Measurements from ENCODE around the gene MEIS3. TPM values are rescaled to one million over a fixed set of nuclear protein-coding genes. Genes with fewer than 3 reads are reported as not detected.
"Not testable (repeated sequence)": the region's sequence is repeated elsewhere in the genome, so short reads cannot be mapped to it uniquely, and the experiment has no call there.

MEIS3 gene
- total RNA-seq, 2 experiments from 2014 or later = 0.47 TPM; not detected in 1

GRCh38 chr19:47390533-47391488 lies 28.5 kb downstream of the MEIS3 start:
- Mint-ChIP-seq H3K27ac (no peak overlapping the region), H3K9me3 (no peaks in the 10 kb centered on the region), H3K27me3 (peaks cover 14% of the 10 kb centered on the region), H3K4me1 (ENCODE audit: low read depth) (peaks cover 6% of the 10 kb centered on the region), H3K36me3 (ENCODE audit: low read depth) (no peaks in the 10 kb centered on the region), H3K4me3 (no peak overlapping the region)
- no peaks in the 10 kb centered on the region for H3K36me3 ChIP-seq (ENCODE audit: insufficient read depth, low read length)
- DNase-seq = no peak
- peak; percentile 8 for ATAC-seq (ENCODE audit: poor library complexity)
- H3K9me3 ChIP-seq (ENCODE audit: control insufficient read depth in 1 of 2, insufficient read depth in 1 of 2, low read length in 2 of 2) = no peaks in the 10 kb centered on the region
- no peak overlapping the region for H3K27ac ChIP-seq (ENCODE audit: low read depth in 1 of 2, low read length in 2 of 2)
- CTCF ChIA-PET = interaction anchor here (0.6 to 2.0 kb wide), 15 partner anchors 10 to 307 kb away, joined by 3 to 19 read pairs (median 3); partner anchors contain the start of gene DHX34
- H3K4me1 ChIP-seq (ENCODE audit: insufficient read depth, low read length) = peaks cover 7% of the 10 kb centered on the region
- H3K27me3 ChIP-seq (ENCODE audit: control insufficient read depth in 1 of 2, insufficient read depth in 2 of 2, low read length in 2 of 2) = peaks cover 0 to 2% of the 10 kb centered on the region in 2 experiments
- POLR2A ChIA-PET = interaction anchor here (1.0 to 1.6 kb wide), 2 partner anchors 42 to 95 kb away, joined by 4 read pairs; partner anchors contain the start of gene DHX34
- TF ChIP-seq, protein P1, sequence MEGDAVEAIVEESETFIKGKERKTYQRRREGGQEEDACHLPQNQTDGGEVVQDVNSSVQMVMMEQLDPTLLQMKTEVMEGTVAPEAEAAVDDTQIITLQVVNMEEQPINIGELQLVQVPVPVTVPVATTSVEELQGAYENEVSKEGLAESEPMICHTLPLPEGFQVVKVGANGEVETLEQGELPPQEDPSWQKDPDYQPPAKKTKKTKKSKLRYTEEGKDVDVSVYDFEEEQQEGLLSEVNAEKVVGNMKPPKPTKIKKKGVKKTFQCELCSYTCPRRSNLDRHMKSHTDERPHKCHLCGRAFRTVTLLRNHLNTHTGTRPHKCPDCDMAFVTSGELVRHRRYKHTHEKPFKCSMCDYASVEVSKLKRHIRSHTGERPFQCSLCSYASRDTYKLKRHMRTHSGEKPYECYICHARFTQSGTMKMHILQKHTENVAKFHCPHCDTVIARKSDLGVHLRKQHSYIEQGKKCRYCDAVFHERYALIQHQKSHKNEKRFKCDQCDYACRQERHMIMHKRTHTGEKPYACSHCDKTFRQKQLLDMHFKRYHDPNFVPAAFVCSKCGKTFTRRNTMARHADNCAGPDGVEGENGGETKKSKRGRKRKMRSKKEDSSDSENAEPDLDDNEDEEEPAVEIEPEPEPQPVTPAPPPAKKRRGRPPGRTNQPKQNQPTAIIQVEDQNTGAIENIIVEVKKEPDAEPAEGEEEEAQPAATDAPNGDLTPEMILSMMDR (IDR thresholded peaks at IDR 0.05) = no peak
- no peak overlapping the region for H3K4me3 ChIP-seq (ENCODE audit: low read length)
- intact Hi-C loops (cut with DNase I, micrococcal nuclease) = loop anchor here (1.0 to 5.0 kb wide), 2 partner anchors 95 to 244 kb away; no protein-coding TSS in a partner anchor

- TF ChIP-seq, protein P1 (IDR thresholded peaks at IDR 0.05) = no peak
- H3K9me3 Mint-ChIP-seq = no peaks in the 10 kb centered on the region
- intact Hi-C loops (cut with DNase I, micrococcal nuclease) = no loop called here
- H3K4me1 ChIP-seq (ENCODE audit: insufficient read depth, low read length) = peaks cover 7% of the 10 kb centered on the region
- CTCF ChIA-PET = interaction anchor here (0.5 kb wide), 1 partner anchor 190 kb away, joined by 3 read pairs; no protein-coding TSS in a partner anchor
- no peak overlapping the region for H3K4me3 Mint-ChIP-seq
- ATAC-seq (ENCODE audit: poor library complexity) (no peak), DNase-seq (peak in 3 of 14 experiments; percentile 23 to 72 (median 58))
- peaks cover 9% of the 10 kb centered on the region for H3K27me3 Mint-ChIP-seq
- no peak overlapping the region for H3K27ac Mint-ChIP-seq
- no peaks in the 10 kb centered on the region for H3K36me3 Mint-ChIP-seq (ENCODE audit: low read depth)
- H3K27ac ChIP-seq (ENCODE audit: low read depth in 1 of 2, low read length in 2 of 2) = no peak overlapping the region
- H3K27me3 ChIP-seq (ENCODE audit: control insufficient read depth in 1 of 2, insufficient read depth in 2 of 2, low read length in 2 of 2) = peaks cover 0 to 2% of the 10 kb centered on the region in 2 experiments
- no peaks in the 10 kb centered on the region for H3K9me3 ChIP-seq (ENCODE audit: control insufficient read depth in 1 of 2, insufficient read depth in 1 of 2, low read length in 2 of 2)
- no peak overlapping the region for H3K4me3 ChIP-seq (ENCODE audit: low read length)
- peaks cover 6% of the 10 kb centered on the region for H3K4me1 Mint-ChIP-seq (ENCODE audit: low read depth)
- POLR2A ChIA-PET = no interaction called here
- no peaks in the 10 kb centered on the region for H3K36me3 ChIP-seq (ENCODE audit: insufficient read depth, low read length)
Observed at GRCh38 chr19:47389150-47389556, 30.2 kb downstream of the MEIS3 start.

DNA sequence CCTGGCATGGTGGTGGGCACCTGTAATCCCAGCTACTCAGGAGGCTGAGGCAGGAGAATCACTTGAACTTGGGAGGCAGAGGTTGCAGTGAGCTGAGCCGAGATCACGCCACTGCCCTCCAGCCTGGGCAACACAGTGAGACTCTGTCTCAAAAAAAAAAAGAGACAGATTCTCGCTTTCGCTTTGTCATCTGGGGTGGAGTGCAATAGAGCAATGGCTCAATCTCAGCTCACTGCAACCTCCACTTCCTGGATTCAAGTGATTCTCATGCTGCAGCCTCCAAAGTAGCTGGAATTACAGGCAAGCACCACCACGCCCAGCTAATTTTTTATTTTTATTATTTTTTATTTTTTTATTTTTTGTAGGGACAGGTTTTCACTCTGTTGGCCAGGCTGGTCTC lies 30.6 kb downstream of the MEIS3 start:
- H3K27me3 Mint-ChIP-seq; H3K4me1 ChIP-seq (ENCODE audit: insufficient read depth, low read length); H3K4me3 Mint-ChIP-seq; intact Hi-C loops (cut with DNase I, micrococcal nuclease); H3K36me3 Mint-ChIP-seq (ENCODE audit: low read depth); ATAC-seq (ENCODE audit: poor library complexity); H3K27ac Mint-ChIP-seq; H3K9me3 Mint-ChIP-seq; H3K36me3 ChIP-seq (ENCODE audit: insufficient read depth, low read length); H3K4me3 ChIP-seq (ENCODE audit: low read length); POLR2A ChIA-PET; H3K4me1 Mint-ChIP-seq (ENCODE audit: low read depth); H3K9me3 ChIP-seq (ENCODE audit: control insufficient read depth in 1 of 2, insufficient read depth in 1 of 2, low read length in 2 of 2); H3K27ac ChIP-seq (ENCODE audit: low read depth in 1 of 2, low read length in 2 of 2); H3K27me3 ChIP-seq (ENCODE audit: control insufficient read depth in 1 of 2, insufficient read depth in 2 of 2, low read length in 2 of 2): not testable (repeated sequence)
- DNase-seq = peak in 2 of 14 experiments; percentile 13 to 49
- CTCF ChIA-PET = interaction anchor here (0.5 kb wide), 1 partner anchor 190 kb away, joined by 3 read pairs; no protein-coding TSS in a partner anchor

DNA sequence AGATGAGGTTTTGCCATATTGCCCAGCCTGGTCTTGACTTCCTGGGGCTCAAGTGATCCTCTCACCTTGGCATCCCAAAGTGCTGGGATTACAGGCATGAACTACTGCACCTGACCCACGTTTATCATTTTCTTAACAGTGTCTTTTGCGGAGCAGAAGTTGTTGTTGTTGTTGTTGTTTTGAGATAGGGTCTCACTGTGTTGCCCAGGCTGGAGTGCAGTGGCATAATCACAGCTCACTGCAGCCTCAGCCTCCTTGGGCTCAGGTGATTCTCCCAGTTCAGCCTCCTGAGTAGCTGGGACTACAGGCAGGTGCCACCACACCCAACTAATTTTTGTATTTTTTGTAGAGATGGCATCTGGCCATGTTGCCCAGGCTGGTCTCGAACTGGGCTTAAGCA lies 31.7 kb downstream of the MEIS3 start:
- H3K4me1 ChIP-seq (ENCODE audit: insufficient read depth, low read length); H3K27ac Mint-ChIP-seq; intact Hi-C loops (cut with DNase I, micrococcal nuclease): not testable (repeated sequence)

DNA sequence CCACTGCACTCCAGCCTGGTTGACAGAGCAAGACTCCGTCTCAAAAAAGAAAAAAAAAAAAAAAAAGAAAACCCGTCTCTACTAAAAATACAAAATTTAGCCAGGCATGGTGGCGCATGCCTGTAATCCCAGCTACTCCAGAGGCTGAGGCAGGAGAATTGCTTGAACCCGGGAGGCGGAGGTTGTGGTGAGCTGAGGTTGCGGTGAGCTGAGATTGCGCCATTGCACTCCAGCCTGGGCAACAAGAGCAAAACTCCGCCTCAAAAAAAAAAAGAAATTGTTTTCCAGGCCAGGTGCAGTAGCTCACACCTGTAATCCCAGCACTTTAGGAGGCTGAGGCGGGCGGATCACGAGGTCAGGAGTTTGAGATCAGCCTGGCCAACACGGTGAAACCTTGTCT lies 32.7 kb downstream of the MEIS3 start:
- H3K27me3 ChIP-seq (ENCODE audit: control insufficient read depth in 1 of 2, insufficient read depth in 2 of 2, low read length in 2 of 2); DNase-seq; H3K36me3 Mint-ChIP-seq (ENCODE audit: low read depth); ATAC-seq (ENCODE audit: poor library complexity); H3K27ac Mint-ChIP-seq; H3K27me3 Mint-ChIP-seq; POLR2A ChIA-PET; H3K4me3 Mint-ChIP-seq; H3K9me3 Mint-ChIP-seq; intact Hi-C loops (cut with DNase I, micrococcal nuclease); CTCF ChIA-PET; H3K4me3 ChIP-seq (ENCODE audit: low read length); H3K36me3 ChIP-seq (ENCODE audit: insufficient read depth, low read length); H3K27ac ChIP-seq (ENCODE audit: low read depth in 1 of 2, low read length in 2 of 2); H3K9me3 ChIP-seq (ENCODE audit: control insufficient read depth in 1 of 2, insufficient read depth in 1 of 2, low read length in 2 of 2): not testable (repeated sequence)
- H3K4me1 Mint-ChIP-seq (ENCODE audit: low read depth) = peaks cover 22% of the 10 kb centered on the region
- peaks cover 13% of the 10 kb centered on the region for H3K4me1 ChIP-seq (ENCODE audit: insufficient read depth, low read length)

More for the DNA sequence above, 31.7 kb downstream of the MEIS3 start:
- H3K9me3 Mint-ChIP-seq; H3K4me3 Mint-ChIP-seq; H3K36me3 ChIP-seq (ENCODE audit: insufficient read depth, low read length); H3K9me3 ChIP-seq (ENCODE audit: control insufficient read depth in 1 of 2, insufficient read depth in 1 of 2, low read length in 2 of 2); CTCF ChIA-PET; H3K4me3 ChIP-seq (ENCODE audit: low read length); H3K27ac ChIP-seq (ENCODE audit: low read depth in 1 of 2, low read length in 2 of 2); H3K36me3 Mint-ChIP-seq (ENCODE audit: low read depth); ATAC-seq (ENCODE audit: poor library complexity); H3K27me3 Mint-ChIP-seq; H3K27me3 ChIP-seq (ENCODE audit: control insufficient read depth in 1 of 2, insufficient read depth in 2 of 2, low read length in 2 of 2); POLR2A ChIA-PET; DNase-seq: not testable (repeated sequence)
- H3K4me1 Mint-ChIP-seq (ENCODE audit: low read depth) = peaks cover 13% of the 10 kb centered on the region

Data from CD4-positive, alpha-beta T cell (primary cell).